K562 (cell line): ENCODE measurements around the gene HPDL. TPM values are rescaled to one million over a fixed set of nuclear protein-coding genes. Genes with fewer than 3 reads are reported as not detected.

Experiments
- ATAC-seq: fragments of 200-7000 bp; cut with Tn5 transposase; 3 replicates; pipeline ENCODE4 v1.9.1; 2020; ENCODE audit warnings: moderate library complexity
- BruUV-seq: library from RNA; stranded (reverse); fragments of 400-500 nt; replicated peaks from 2 replicates; lab custom pipeline; 2021; lab: Mats Ljungman, UMichigan
- CTCF ChIA-PET: fragments of 300-600 bp; formaldehyde crosslinking; extraction: SDS; loops from one replicate; lab custom pipeline; 2021; ENCODE audit warnings: low intra/inter-chr PET ratio; lab: Yijun Ruan, JAX
- POLR2A ChIA-PET: fragments of 300-600, 350-650 bp; sonication (Branson Sonifier 250); formaldehyde crosslinking; extraction: SDS; loops from one replicate; lab custom pipeline; 2021; ENCODE audit warnings: antibody characterized with exemption, inconsistent platforms; lab: Yijun Ruan, JAX
- DNase-seq, 4 experiments: peaks; one replicate each; pipeline versions ENCODE4 v3.0.0 to v3.0.0-alpha.2; 2011 to 2018; ENCODE audit warnings: low spot score in 3 of 4, mixed read lengths in 3 of 4; ENCODE audit errors: extremely low read depth in 1 of 4
- FAIRE-seq: peaks from 2 replicates; lab custom pipeline; 2011; peaks lifted over from hg19 to GRCh38; lab: Jason Lieb, UNC
- H2AFZ ChIP-seq: 2 replicates; pipeline ENCODE4 v1.6.0; 2011; ENCODE audit warnings: low read depth, low read length, control low read depth, inconsistent platforms
- H3K27ac ChIP-seq: fragments of 200-600 bp; 3 replicates; pipeline ENCODE4 v1.8.0; 2011; ENCODE audit warnings: low read depth, mild to moderate bottlenecking, control low read depth, inconsistent platforms, low read length, moderate library complexity, mixed read lengths; ENCODE audit errors: extremely low read depth
- H3K27me3 ChIP-seq, 2 experiments: fragments of 300-600 bp in 1 of 2; 2 replicates in 1 of 2; 3 replicates in 1 of 2; pipeline versions ENCODE4 v1.6.0 to v1.8.0; 2011; ENCODE audit warnings: inconsistent platforms in 2 of 2, low read length in 2 of 2, mild to moderate bottlenecking in 1 of 2, mixed read lengths in 1 of 2, moderate library complexity in 1 of 2; ENCODE audit not compliant: control insufficient read depth in 2 of 2, insufficient read depth in 2 of 2
- H3K36me3 ChIP-seq: fragments of 300-600 bp; 3 replicates; pipeline ENCODE4 v1.8.0; 2011; ENCODE audit warnings: mild to moderate bottlenecking, low read length, inconsistent platforms; ENCODE audit not compliant: control insufficient read depth, insufficient read depth
- H3K4me1 ChIP-seq, 2 experiments: fragments of 200-600 bp in 1 of 2; replicated peaks in 1 of 2; 2 replicates in 1 of 2; 3 replicates in 1 of 2; pipeline versions ENCODE4 v1.5.1 to v1.8.0; 2011; ENCODE audit warnings: inconsistent platforms in 2 of 2, low read length in 2 of 2, mild to moderate bottlenecking in 1 of 2, mixed read lengths in 1 of 2, moderate library complexity in 1 of 2; ENCODE audit not compliant: control insufficient read depth in 2 of 2, insufficient read depth in 2 of 2
- H3K4me2 ChIP-seq: 2 replicates; pipeline ENCODE4 v1.6.1; 2011; ENCODE audit warnings: low read length, control low read depth, inconsistent platforms, mixed read lengths; ENCODE audit not compliant: insufficient read depth
- H3K4me3 ChIP-seq: fragments of 200-600 bp; sonication (generic), shearing (Covaris generic); 2 replicates; pipeline ENCODE4 v1.5.1; 2016; ENCODE audit warnings: control low read depth, inconsistent platforms
- H3K79me2 ChIP-seq: fragments of 200-600 bp; 3 replicates; pipeline ENCODE4 v1.8.0; 2011; ENCODE audit warnings: low read length, inconsistent platforms; ENCODE audit not compliant: control insufficient read depth, insufficient read depth
- H3K9ac ChIP-seq, 2 experiments: 2 replicates each; pipeline versions ENCODE4 v1.6.0 to v1.6.1; 2011; ENCODE audit warnings: low read depth in 2 of 2, low read length in 2 of 2, control low read depth in 1 of 2, inconsistent platforms in 1 of 2, mild to moderate bottlenecking in 1 of 2, mixed read lengths in 1 of 2; ENCODE audit not compliant: insufficient read depth in 1 of 2
- H3K9me1 ChIP-seq: one replicate; pipeline ENCODE4 v1.6.0; 2011; ENCODE audit warnings: inconsistent platforms, mild to moderate bottlenecking, low read length, moderate library complexity; ENCODE audit not compliant: control insufficient read depth, insufficient read depth
- H3K9me3 ChIP-seq: replicated peaks from 2 replicates; pipeline ENCODE4 v1.5.1; 2011; ENCODE audit warnings: low read depth, low read length, inconsistent platforms; ENCODE audit not compliant: control insufficient read depth, insufficient read depth
- H4K20me1 ChIP-seq: replicated peaks from 2 replicates; pipeline ENCODE4 v1.6.1; 2011; ENCODE audit warnings: low read length, inconsistent platforms, mixed read lengths; ENCODE audit not compliant: control insufficient read depth, insufficient read depth
- BRD4 ChIP-seq: fragments of 200-600 bp; sonication (generic); IDR thresholded peaks from 2 replicates; pipeline ENCODE4 v1.6.1; 2017; ENCODE audit warnings: inconsistent platforms
- CBFA2T3 ChIP-seq: fragments of 450-650 bp; IDR thresholded peaks from 2 replicates; pipeline ENCODE4 v1.6.1; 2017
- CCNT2 ChIP-seq: IDR thresholded peaks from 2 replicates; pipeline ENCODE4 v1.6.1; 2011; ENCODE audit warnings: borderline replicate concordance, low read depth, mild to moderate bottlenecking, moderate library complexity, mixed read lengths, low read length; ENCODE audit not compliant: insufficient read length; ENCODE audit errors: extremely low read depth
- COPS2 ChIP-seq: fragments of 450-650 bp; conservative IDR thresholded peaks from 2 replicates; pipeline ENCODE4 v1.6.1; 2016; ENCODE audit warnings: mild to moderate bottlenecking, moderate library complexity
- HDAC6 ChIP-seq: IDR thresholded peaks from 2 replicates; pipeline ENCODE4 v1.6.1; 2012; ENCODE audit warnings: low read depth, mild to moderate bottlenecking, control low read depth, inconsistent platforms, low read length, moderate library complexity
- KAT7 ChIP-seq: sonication (generic); formaldehyde crosslinking; IDR thresholded peaks from 2 replicates; pipeline ENCODE4 v1.8.0; 2022; ENCODE audit warnings: missing genetic modification reagents, mild to moderate bottlenecking, borderline replicate concordance
- KLF10 ChIP-seq: fragments of 250-450 bp; sonication (Bioruptor Pico); IDR thresholded peaks from 2 replicates; pipeline ENCODE4 v1.6.1; 2021; ENCODE audit warnings: matching md5 sums
- PURB ChIP-seq: sonication (generic); formaldehyde crosslinking; IDR thresholded peaks from 2 replicates; pipeline ENCODE4 v1.9.0; 2021; ENCODE audit warnings: low read depth, mild to moderate bottlenecking, missing genetic modification reagents
- RB1 ChIP-seq: fragments of 450-650 bp; IDR thresholded peaks from 2 replicates; pipeline ENCODE4 v1.6.1; 2017; ENCODE audit warnings: low read depth, mild to moderate bottlenecking
- RBM25 ChIP-seq: fragments of 200-400 bp; formaldehyde crosslinking; IDR thresholded peaks from 2 replicates; pipeline ENCODE4 v1.6.1; 2018; ENCODE audit warnings: low read length, low read depth, moderate library complexity; ENCODE audit not compliant: severe bottlenecking
- TRIM28 ChIP-seq: fragments of 450-650 bp; IDR thresholded peaks from 2 replicates; pipeline ENCODE4 v1.6.1; 2017
- ZHX1 ChIP-seq: fragments of 150-350 bp; conservative IDR thresholded peaks from 2 replicates; pipeline ENCODE4 v1.6.1; 2014; ENCODE audit warnings: low read length
- ZNF140 ChIP-seq: fragments of 250-450 bp; sonication (Bioruptor Pico); IDR thresholded peaks from 2 replicates; pipeline ENCODE4 v1.8.0; 2021; ENCODE audit warnings: moderate library complexity, mild to moderate bottlenecking, inconsistent platforms
- ZNF184 ChIP-seq: sonication (generic); formaldehyde crosslinking; IDR thresholded peaks from 2 replicates; pipeline ENCODE4 v1.5.0; 2020; ENCODE audit warnings: missing genetic modification reagents
- ZNF253 ChIP-seq: fragments of 250-450 bp; sonication (Bioruptor Pico); conservative IDR thresholded peaks from 2 replicates; pipeline ENCODE4 v1.6.1; 2021; ENCODE audit warnings: mild to moderate bottlenecking
- ZNF324 ChIP-seq: fragments of 250-450 bp; sonication (Bioruptor Pico); IDR thresholded peaks from 2 replicates; pipeline ENCODE4 v1.4.0; 2020; ENCODE audit warnings: mild to moderate bottlenecking
- ZNF75A ChIP-seq: fragments of 450-650 bp; formaldehyde crosslinking; IDR thresholded peaks from 2 replicates; pipeline ENCODE4 v1.4.0; 2020; ENCODE audit warnings: mild to moderate bottlenecking
- ZNF830 ChIP-seq: fragments of 250-450 bp; sonication (Bioruptor Pico); IDR thresholded peaks from 2 replicates; pipeline ENCODE4 v1.5.0; 2021; ENCODE audit warnings: mild to moderate bottlenecking
- WGBS: fragments of 100-300 bp; shearing (Covaris generic); methylation state at CpG from one replicate; pipeline ENCODE4 v1.1.6; 2016; ENCODE audit warnings: low coverage, mixed read lengths; ENCODE audit not compliant: insufficient coverage; ENCODE audit errors: missing lambda C conversion rate; 5-methylcytosine and 5-hydroxymethylcytosine counted together
- in situ Hi-C: fragments of 300-500 bp; cut with MboI; formaldehyde crosslinking; loops from 4 replicates; pipeline ENCODE4 v1.15.0; 2018; ENCODE audit warnings: inconsistent platforms, mixed read lengths
- intact Hi-C: fragments of 100-400 bp; cut with micrococcal nuclease; formaldehyde crosslinking; loops from 2 replicates; pipeline ENCODE4 v1.14.2; 2022
- polyA plus RNA-seq, 8 experiments: library from polyadenylated mRNA; depleted of rRNA in 4 of 8; stranded (reverse) in 5 of 8; unstranded in 3 of 8; fragments of >200 nt; fragmentation: Nextera tagmentation in 2 of 8; fragmentation: Illumina TruSeq in 1 of 8; extraction: Ambion mirVana in 2 of 8; extraction: Trizol in 1 of 8; gene quantifications; 2 replicates each; pipeline versions ENCODE4 v1.2.1 to v1.2.3, GENCODE V29; 2011 to 2014; ENCODE audit warnings: inconsistent platforms in 1 of 8, missing spikeins in 1 of 8
- total RNA-seq, 7 experiments: library from RNA; depleted of rRNA in 6 of 7; stranded (reverse); fragments of >200 nt in 6 of 7; fragmentation: Illumina TruSeq in 2 of 7; extraction: Trizol in 2 of 7; gene quantifications; 2 replicates each; pipeline versions ENCODE4 v1.2.1 to v1.2.3, GENCODE V29; 2011 to 2021; ENCODE audit warnings: low replicate concordance in 1 of 7
- TF ChIP-seq, protein P1 (sequence below), 2 experiments: fragments of 450-650 bp in 1 of 2; sonication (generic) in 1 of 2; formaldehyde crosslinking in 1 of 2; IDR thresholded peaks in 1 of 2; conservative IDR thresholded peaks in 1 of 2; 2 replicates each; pipeline versions ENCODE4 v1.6.1 to v1.8.1; 2016 to 2023; ENCODE audit warnings: mild to moderate bottlenecking in 2 of 2, moderate library complexity in 2 of 2, inconsistent platforms in 1 of 2, missing genetic modification reagents in 1 of 2

The HPDL gene
- total and polyA plus RNA-seq, 9 of the 15 experiments (the other 6 are each of a cell fraction or from before 2014, with no cell fraction given): not detected

- ATAC-seq (no peak; the same call in 2 of the 3 replicates), FAIRE-seq (no peak), DNase-seq (peak in 1 of 4 experiments; percentile 2)
- ChIA-PET POLR2A (no interaction called here), CTCF (no interaction called here)
- TF ChIP-seq ZNF830 (CRISPR knock-in tag) (no peak), CCNT2 (no peak), KLF10 (no peak), RBM25 (no peak), RB1 (no peak), CBFA2T3 (no peak), ZNF75A (no peak), KAT7 (no peak), PURB (CRISPR knock-in tag) (no peak), ZNF324 (CRISPR knock-in tag) (no peak), BRD4 (no peak), TRIM28 (no peak), ZNF253 (CRISPR knock-in tag) (no peak), HDAC6 (no peak), ZNF140 (CRISPR knock-in tag) (no peak), ZNF184 (CRISPR knock-in tag) (no peak), COPS2 (no peak), ZHX1 (no peak)
- TF ChIP-seq, protein P1, sequence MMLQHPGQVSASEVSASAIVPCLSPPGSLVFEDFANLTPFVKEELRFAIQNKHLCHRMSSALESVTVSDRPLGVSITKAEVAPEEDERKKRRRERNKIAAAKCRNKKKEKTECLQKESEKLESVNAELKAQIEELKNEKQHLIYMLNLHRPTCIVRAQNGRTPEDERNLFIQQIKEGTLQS (IDR thresholded peaks at IDR 0.05): no peak
- TF ChIP-seq, protein P1 (CRISPR knock-in tag; conservative IDR thresholded peaks at IDR 0.05): no peak
- Histone ChIP-seq H3K79me2 (no peaks in the 10 kb centered on the region), H2AFZ (peak overlapping the region; percentile 67; the same call in 1 of the 2 replicates), H4K20me1 (no peaks in the 10 kb centered on the region), H3K27me3 (no peaks in the 10 kb centered on the region), H3K9me1 (no peaks in the 10 kb centered on the region), H3K9ac (peak overlapping the region in 1 of 2 experiments; percentile 61; a peak in 1 of 4 replicates), H3K27ac (no peak overlapping the region), H3K4me1 (no peaks in the 10 kb centered on the region), H3K36me3 (no peaks in the 10 kb centered on the region), H3K9me3 (no peaks in the 10 kb centered on the region), H3K4me3 (no peak overlapping the region), H3K4me2 (no peak overlapping the region; the same call in 1 of the 2 replicates)
- WGBS: 8% methylated on average over 4 of the region's 4 CpGs
- in situ Hi-C loops (no loop called here), intact Hi-C loops (no loop called here)
- BruUV-seq: no TSS peak
Observed at GRCh38 chr1:45317166-45317565, 9.5 kb upstream of the HPDL start.
